SK-MEL-5 (cell line): ENCODE measurements around the gene ANAPC15. TPM values are rescaled to one million over a fixed set of nuclear protein-coding genes. Genes with fewer than 3 reads are reported as not detected.

Experiments used
- DNase-seq: peaks from one replicate; pipeline ENCODE4 v3.0.0-alpha.2; 2016; ENCODE audit warnings: low read depth, low spot score
- in situ Hi-C: cut with HindIII; loops from 2 replicates; pipeline ENCODE4 v1.10.0; 2016; ENCODE audit warnings: low sequenced_read_pairs, high pct_unique_total_duplicates, low pct_unique_long_range_greater_than_20kb
- small RNA-seq, 2 experiments: library from RNA; depleted of rRNA; stranded (forward); fragments of <200 nt; gene quantifications; one replicate each; pipeline ENCODE3, GENCODE V24; 2014
- total RNA-seq: library from RNA; depleted of rRNA; stranded (reverse); fragments of >200 nt; shearing (Covaris generic); gene quantifications from 2 replicates; pipeline ENCODE4 v1.2.3, GENCODE V29; 2014; rRNA removed

The ANAPC15 gene
- total RNA-seq, 1 experiment from 2014 or later, result 30.6 TPM

- in situ Hi-C loops, result no loop called here
- peak; percentile 66 for DNase-seq
Measured at GRCh38 chr11:72075109-72075508, 37.4 kb downstream of the ANAPC15 start.

DNA sequence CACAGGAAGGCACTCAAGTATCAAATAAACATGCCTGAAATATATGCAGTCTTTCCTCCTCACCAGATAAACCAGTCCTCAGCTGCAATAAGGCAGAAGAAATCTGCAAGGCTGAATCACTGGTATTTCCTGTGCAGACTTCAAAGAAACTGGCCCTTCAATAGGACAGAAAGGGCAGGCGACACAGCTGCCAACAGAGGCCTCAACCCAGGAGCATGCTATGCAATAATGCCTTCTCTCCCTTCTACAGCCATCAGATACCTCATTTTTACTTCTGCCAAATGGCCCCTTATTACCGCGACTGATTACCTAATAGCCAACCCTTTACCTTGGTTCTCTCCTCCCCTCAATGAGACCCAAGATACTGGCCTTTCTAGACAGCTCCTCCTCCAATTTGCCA lies 40.1 kb downstream of the ANAPC15 start:
- in situ Hi-C loops, result no loop called here
- DNase-seq, result no peak

DNA sequence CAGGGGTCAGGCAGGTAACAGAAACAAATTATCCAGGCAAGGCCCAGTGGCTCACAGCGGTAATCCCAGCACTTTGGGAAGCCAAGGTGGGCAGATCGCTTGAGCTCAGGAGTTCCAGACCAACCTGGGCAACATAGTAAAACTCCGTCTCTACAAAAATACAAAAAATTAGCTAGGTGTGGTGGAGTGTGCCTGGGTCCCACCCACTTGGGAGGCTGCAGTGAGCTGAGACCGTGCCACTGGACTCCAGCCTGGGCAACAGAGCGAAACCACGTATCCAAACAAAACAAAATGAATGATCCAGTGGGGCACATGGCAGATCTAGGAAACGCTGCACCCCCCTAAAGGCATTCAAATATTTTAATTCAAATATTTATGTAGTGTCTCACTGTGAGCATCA lies 42.0 kb downstream of the ANAPC15 start:
- no peak for DNase-seq

GRCh38 chr11:72069787-72070251 lies 42.7 kb downstream of the ANAPC15 start:
- DNase-seq, result peak; percentile 73
- in situ Hi-C loops, result no loop called here

More for the DNA sequence above, 42.0 kb downstream of the ANAPC15 start:
- in situ Hi-C loops, result no loop called here

DNA sequence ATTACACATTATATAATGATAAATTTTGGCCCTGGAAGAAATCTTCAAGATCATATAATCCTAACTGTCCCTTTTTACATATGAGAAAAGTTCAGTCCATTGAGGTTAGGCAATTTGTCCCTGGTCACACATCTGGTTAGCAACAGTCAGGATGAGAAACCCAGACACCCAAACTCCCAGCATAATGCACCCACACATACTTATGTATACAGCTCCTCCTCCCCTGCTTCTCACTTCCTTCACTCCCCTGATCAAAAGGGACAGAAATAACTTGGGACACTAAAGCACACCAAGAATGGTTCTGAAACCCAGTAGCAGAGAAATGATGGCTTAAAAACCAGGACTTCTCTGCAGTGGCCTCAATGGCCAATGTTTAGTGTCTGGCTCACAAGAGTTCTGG lies 43.3 kb downstream of the ANAPC15 start:
- in situ Hi-C loops, result no loop called here
- no peak for DNase-seq

- DNase-seq, result no peak
- in situ Hi-C loops, result no loop called here
Measured at GRCh38 chr11:72067676-72068075, 44.8 kb downstream of the ANAPC15 start.

DNA sequence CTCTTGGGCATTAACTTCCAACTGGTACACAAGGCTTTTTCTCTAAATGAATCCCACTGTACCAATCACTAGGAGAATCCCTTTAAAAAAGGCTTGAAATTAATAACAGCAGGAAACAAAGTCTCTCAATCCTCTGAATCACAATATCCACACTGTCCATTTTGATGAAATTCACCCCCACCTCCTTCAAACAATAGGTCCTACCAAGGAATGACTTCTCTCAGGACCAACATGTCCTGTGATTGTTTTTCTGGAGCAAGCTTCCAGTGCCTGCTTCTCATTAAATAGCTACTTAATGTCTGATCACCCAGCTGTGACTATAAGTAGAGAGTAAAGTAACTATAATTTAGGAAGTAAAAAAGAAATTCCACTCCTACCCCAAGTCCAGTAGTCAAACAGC lies 45.2 kb downstream of the ANAPC15 start:
- DNase-seq, result no peak

DNA sequence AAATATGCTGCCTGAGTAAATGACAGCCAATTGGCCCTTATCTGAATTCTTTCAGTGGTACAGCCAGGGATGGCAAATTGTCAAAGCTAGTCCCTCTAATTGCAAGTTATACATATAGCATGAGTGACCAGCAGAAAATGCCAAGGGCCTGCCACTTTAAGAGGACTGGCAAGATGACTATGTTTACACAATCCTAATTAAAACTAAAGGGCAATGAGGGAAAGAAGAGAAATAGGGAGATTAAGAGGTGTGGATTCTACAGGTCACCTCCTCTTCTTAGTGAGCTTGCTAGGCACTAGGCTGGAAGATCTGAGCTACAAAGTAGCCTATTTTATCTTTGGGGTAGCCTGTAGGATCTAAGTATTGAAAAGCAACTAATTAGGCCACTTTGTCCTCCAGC lies 45.6 kb downstream of the ANAPC15 start:
- in situ Hi-C loops, result no loop called here
- DNase-seq, result no peak

More for the DNA sequence above, 45.2 kb downstream of the ANAPC15 start:
- in situ Hi-C loops, result no loop called here

GRCh38 chr11:72061739-72062396 lies 50.6 kb downstream of the ANAPC15 start:
- in situ Hi-C loops, result no loop called here
- DNase-seq, result no peak

Small RNA genes within 50 kb of the gene (small RNA-seq; reads per million reads assigned to genes)
- gene MIR3165, result 0 to 0.14 reads per million in 2 experiments

Other genes starting within 250 kb of the ANAPC15 start
- gene DEFB131B, start 234.2 kb downstream of the ANAPC15 start, total RNA-seq, result not detected in 2 replicates
- 5.1 and 6.6 TPM in 2 replicates for gene XNDC1N, start 184.1 kb downstream of the ANAPC15 start, total RNA-seq
- gene RNF121, start 183.6 kb downstream of the ANAPC15 start, total RNA-seq, result 41.9 and 50.9 TPM in 2 replicates
- 1.6 and 2.6 TPM in 2 replicates for gene IL18BP, start 113.8 kb downstream of the ANAPC15 start, total RNA-seq
- 118 and 144 TPM in 2 replicates for gene NUMA1, start 32.2 kb downstream of the ANAPC15 start, total RNA-seq
- gene LRRC51, start 31.8 kb downstream of the ANAPC15 start, total RNA-seq, result 7.7 and 18.3 TPM in 2 replicates
- 279 and 297 TPM in 2 replicates for gene LAMTOR1, start 9.4 kb downstream of the ANAPC15 start, total RNA-seq
- not detected in 2 replicates for gene TOMT, start 6.8 kb downstream of the ANAPC15 start, total RNA-seq
- not detected in 2 replicates for gene FOLR3, start 23.0 kb upstream of the ANAPC15 start, total RNA-seq
- not detected in 2 replicates for gene FOLR1, start 79.4 kb upstream of the ANAPC15 start, total RNA-seq
- not detected in 2 replicates for gene FOLR2, start 104.1 kb upstream of the ANAPC15 start, total RNA-seq
- gene INPPL1, start 112.1 kb upstream of the ANAPC15 start, total RNA-seq, result 105 and 121 TPM in 2 replicates
- gene PHOX2A, start 131.5 kb upstream of the ANAPC15 start, total RNA-seq, result not detected in 2 replicates